Measurements from ENCODE around the gene PRKCZ.
A peak's percentile ranks its signal among the peaks of the same experiment; 100 is the strongest.
"Not testable (repeated sequence)": the region's sequence is repeated elsewhere in the genome, so short reads cannot be mapped to it uniquely, and the experiment has no call there.

The PRKCZ gene

GRCh38 chr1:2134621-2135307 lies 84.6 kb downstream of the PRKCZ start:
- DNase-seq (ENCODE audit: low spot score) = no peak

DNA sequence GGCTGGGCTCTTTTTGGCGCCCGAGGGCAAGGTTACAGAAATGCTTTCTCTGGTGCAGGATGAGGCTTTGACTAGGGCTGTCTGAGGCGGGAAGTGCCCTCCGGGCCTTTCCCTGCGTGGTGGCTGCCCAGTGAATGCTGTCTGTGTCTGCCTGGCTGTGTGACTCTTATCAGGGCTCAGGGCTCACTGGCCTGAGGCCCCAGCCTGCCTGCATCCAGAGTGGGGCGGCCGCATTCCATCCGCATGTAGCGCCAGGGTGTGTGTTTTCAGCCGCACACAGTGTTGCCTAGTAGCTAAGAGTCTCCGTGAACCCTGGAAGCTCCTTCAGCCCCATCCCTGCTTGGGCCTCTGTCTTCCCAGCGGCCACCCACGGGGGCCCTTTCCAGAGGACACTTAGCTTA lies 85.2 kb downstream of the PRKCZ start:
- DNase-seq (ENCODE audit: low spot score) = no peak

DNA sequence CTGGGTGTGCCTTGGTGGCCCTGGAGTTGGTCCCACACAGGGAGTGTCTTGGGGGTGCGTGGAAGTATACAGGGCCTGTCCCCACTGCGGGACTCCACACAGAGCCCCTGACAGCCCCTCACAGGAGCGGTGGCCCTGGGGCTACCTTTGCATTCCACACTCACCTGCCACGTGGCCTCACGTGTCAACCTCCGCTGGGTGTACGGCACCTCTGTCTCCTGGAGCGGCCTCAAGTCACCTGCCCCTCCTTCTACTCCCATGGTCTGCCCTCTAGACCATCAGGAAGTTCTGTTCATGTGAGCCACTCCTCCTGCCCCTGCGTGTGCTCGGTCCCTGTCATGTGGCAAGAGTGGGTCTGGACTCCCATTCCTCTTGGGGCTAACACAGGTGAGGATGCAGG lies 85.7 kb downstream of the PRKCZ start:
- DNase-seq (ENCODE audit: low spot score) = no peak

- DNase-seq (ENCODE audit: low spot score) = no peak
Observed at GRCh38 chr1:2136386-2137235, 86.4 kb downstream of the PRKCZ start.

DNA sequence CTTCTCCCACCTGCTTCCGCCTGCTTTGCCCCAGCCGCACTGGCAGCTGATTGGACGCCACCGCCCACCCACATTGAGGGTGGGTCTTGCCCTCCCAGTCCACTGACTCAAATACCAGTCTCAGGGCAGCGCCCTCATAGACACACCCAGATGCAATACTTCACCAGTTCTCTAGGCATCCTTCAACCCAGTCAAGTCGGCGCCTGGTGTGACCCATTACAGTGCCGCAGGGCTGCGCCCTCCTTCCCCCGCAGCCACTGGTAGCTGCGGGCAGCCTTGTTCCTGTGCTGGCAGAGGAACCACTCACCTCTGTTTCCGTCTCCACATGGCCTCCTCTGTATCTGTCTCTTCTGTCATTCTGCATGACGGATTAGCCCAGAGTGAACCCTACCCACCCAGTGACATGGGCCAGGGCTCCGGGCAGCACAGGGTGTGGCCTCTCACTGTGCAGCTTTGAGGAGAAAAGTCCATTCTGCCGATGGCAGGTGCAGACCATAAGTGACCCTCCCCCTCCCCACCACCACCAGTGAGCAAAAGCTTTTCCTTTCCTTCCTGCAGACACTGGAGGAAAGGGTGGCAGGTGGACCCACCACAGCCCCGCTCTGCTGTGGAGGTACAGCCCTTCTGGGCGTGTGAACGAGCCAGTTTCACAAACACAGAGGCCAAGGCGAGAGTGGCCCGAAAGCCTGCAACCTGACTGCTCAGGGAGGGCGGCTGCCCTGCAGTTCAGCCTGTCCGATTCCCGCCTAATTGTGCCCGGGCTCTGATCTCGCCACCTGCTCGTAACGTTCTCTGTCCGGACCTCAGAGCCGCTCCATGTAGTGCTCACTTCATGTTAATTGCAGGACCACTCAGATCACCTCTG lies 87.3 kb downstream of the PRKCZ start:
- no peak for DNase-seq (ENCODE audit: low spot score)

GRCh38 chr1:2139156-2139555 lies 88.9 kb downstream of the PRKCZ start:
- DNase-seq (ENCODE audit: low spot score) = not testable (repeated sequence)

DNA sequence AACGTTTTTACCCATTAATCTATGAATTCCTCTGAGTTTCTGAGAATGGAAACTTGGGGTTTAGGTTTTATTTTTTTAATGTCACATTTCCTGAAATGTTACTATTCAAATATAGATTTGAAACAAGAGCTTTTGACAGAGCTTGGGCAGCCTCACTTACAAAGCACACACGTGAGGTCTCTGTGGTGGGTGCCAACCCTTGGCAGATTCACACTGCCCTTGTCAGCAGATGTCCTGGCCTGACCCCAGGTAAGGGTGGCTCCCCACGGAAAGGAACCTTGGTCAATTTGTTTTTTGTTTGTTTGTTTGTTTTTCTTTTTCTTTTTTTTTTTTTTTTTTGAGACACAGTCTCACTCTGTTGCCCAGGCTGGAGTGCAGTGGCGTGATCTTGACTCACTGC lies 90.8 kb downstream of the PRKCZ start:
- DNase-seq (ENCODE audit: low spot score) = no peak

DNA sequence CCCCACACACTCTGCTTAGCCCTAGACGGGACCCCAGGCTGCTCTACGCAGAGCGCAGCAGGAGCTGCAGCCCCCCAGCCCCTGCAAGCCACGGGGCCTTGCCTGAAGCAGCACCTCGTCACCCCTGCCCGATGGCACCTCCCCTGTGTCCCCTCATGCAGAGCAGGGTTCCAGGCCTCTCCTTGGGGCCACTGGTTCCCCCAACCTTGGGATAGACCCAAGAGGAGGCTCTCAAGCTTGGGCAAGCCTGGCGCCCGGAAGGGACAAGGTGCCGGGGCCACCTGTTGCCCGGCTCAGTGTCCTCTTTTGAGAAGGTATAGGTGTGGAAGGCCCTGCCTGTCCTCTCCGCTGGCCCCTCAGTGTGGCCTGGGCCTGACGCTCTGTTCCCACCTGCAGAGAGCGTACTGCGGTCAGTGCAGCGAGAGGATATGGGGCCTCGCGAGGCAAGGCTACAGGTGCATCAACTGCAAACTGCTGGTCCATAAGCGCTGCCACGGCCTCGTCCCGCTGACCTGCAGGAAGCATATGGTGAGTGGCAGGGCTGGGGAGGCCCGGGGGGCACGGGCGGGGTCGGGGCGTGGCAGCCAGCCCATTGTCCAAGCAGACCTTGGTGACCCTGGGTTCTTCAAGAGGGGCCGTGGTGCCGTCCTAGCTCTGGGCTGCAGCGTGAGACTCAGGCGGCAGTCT lies 93.7 kb downstream of the PRKCZ start:
- DNase-seq (ENCODE audit: low spot score) = no peak

- DNase-seq (ENCODE audit: low spot score) = no peak
Observed at GRCh38 chr1:2144501-2145090, 94.4 kb downstream of the PRKCZ start.

GRCh38 chr1:2145946-2146835 lies 96.0 kb downstream of the PRKCZ start:
- peak; percentile 31 for DNase-seq (ENCODE audit: low spot score)

DNA sequence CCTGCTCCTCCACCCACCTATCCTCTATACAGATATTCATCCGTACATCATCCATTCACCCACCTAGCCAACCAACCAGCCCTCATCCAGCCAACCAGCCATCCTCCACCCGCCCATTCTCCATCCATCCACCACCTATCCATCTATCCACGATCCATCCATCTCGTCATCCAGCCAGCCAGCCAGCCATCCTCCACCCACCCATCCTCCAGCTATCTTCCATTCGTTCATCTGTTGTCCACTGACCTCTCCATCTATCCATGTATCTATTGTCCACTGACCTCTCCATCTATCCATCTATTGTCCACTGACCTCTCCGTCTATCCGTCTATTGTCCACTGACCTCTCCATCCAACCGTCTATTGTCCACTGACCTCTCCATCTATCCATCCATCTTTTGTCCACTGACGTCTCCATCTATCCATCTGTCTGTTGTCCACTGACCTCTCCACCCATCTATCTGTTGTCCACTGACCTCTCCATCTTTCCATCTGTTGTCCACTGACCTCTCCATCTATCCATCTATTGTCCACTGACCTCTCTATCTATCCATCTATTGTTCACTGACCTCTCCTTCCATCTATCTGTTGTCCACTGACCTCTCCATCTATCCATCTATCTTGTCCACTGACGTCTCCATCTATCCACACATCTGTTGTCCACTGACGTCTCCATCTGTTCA lies 96.8 kb downstream of the PRKCZ start:
- no peak for DNase-seq (ENCODE audit: low spot score)

DNA sequence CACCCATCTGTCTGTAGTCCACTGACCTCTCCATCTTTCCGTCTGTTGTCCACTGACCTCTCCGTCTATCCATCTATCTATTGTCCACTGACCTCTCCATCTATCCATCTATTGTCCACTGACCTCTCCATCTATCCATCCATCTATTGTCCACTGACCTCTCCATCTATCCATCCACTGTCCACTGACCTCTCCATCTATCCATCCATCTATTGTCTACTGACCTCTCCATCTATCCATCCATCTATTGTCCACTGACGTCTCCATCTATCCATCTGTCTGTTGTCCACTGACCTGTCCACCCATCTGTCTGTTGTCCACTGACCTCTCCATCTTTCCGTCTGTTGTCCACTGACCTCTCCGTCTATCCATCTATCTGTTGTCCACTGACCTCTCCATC lies 97.7 kb downstream of the PRKCZ start:
- DNase-seq (ENCODE audit: low spot score) = not testable (repeated sequence)

GRCh38 chr1:2148691-2149090 lies 98.5 kb downstream of the PRKCZ start:
- DNase-seq (ENCODE audit: low spot score) = no peak

DNA sequence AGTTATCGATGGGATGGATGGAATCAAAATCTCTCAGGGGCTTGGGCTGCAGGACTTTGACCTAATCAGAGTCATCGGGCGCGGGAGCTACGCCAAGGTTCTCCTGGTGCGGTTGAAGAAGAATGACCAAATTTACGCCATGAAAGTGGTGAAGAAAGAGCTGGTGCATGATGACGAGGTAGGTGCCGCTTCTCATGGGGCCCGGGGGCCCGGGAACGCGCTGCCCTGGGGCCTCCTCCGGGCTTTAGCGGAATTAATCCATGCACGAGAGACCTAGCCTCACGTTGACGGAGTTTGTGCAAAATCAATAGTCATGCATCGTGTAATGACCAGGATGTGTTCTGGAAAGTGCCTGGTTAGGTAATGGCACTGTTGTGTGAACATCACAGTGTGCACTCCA lies 100.6 kb downstream of the PRKCZ start:
- DNase-seq (ENCODE audit: low spot score) = no peak

DNA sequence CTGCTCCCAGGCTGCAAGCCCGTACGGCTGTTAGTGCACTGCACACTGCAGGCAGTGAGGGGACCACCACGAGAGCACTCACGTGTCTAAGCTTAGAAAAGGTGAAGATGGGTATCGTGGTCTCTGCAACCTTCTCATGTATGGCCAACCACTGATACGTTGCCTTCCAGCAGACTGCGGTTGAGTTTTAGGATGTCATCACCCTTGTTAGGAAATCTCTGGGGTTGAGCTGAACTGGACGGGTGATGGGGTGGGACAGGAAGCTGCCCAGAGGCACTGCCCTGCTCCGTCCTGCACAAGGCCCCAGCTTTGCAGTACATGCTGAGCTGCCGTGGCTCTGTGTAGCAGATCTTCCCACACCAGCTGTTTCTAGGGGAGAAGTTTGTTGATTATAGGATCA lies 101.0 kb downstream of the PRKCZ start:
- DNase-seq (ENCODE audit: low spot score) = no peak

DNA sequence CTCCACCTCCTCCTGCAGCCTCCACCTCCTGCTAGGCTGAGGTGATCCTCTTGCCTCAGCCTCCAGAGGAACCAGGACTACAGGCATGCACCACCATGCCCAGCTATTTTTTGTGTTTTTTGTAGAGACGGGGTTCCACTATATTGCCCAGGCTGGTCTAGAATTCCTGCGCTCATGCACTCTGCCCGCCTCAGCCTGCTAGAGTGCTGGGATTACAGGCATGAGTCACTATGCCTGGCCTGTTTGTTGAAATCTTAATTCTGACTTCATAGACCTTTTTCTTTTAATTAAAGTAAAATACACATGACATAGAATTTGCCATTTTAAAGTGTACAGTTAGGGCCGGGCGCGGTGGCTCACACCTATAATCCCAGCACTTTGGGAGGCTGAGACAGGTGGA lies 101.7 kb downstream of the PRKCZ start:
- DNase-seq (ENCODE audit: low spot score) = no peak

DNA sequence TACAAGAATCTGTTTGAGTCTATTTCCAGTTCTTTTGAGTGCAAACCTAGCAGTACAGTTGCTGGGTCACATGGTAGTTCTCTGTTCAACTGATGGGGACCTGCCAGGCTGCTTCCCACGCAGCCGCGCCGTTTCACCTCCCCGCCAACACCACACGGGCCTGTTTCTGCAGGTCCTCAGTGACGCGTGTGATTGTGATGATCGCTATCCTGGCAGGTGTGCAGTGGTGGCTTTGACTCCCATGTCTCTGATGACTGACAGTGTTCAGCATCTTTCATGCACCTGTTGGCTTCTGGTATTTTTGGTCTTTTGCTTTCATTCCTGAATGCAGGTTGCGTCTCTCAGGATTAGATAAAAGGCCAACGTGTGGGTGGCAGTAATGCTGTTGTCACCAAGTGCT lies 102.7 kb downstream of the PRKCZ start:
- DNase-seq (ENCODE audit: low spot score) = no peak

DNA sequence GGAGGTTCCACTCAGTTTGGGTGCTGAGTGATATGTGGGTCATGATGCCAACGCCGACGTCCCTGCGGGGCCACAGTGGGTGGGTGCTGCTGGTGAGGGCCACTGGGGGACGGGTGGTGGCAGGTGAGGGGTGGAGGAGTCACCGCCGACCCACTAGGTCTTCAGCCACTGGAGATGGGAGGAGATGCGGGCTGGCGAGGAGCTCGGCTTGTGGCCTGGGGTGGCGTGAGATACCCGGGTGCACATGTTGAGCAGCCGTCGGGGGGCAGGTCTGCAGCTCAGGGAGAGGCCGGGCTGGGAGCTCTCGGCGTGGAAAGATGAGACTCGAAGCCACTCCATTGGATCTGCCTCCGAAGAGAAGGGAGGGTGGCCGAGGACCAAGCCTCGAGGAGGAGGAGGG lies 103.8 kb downstream of the PRKCZ start:
- DNase-seq (ENCODE audit: low spot score) = no peak

- no peak for DNase-seq (ENCODE audit: low spot score)
Observed at GRCh38 chr1:2155147-2155598, 105.0 kb downstream of the PRKCZ start.

DNA sequence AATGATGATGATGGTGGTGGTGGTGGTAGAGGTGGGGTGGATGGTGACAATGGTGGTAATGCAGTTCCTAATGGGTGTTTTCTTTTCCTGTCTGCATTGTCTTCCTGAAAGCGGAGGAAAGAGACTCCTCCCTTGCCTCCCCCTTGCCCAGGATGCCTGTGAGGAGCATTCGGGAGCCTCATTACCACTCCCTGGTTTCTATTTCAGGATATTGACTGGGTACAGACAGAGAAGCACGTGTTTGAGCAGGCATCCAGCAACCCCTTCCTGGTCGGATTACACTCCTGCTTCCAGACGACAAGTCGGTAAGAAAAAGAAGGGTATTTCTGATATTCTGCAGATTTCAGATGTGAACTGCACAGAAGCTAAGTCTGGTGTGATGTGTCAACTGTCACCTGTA lies 105.6 kb downstream of the PRKCZ start:
- no peak for DNase-seq (ENCODE audit: low spot score)
